ENCODE results near the gene GLIPR2. TPM values are rescaled to one million over a fixed set of nuclear protein-coding genes. Genes with fewer than 3 reads are reported as not detected.

The GLIPR2 gene
- total and polyA plus RNA-seq, 2 of the 13 experiments (the other 11 are each of a cell fraction or from before 2014, with no cell fraction given): 0.08 to 0.42 TPM

GRCh38 chr9:36190388-36191289 is 54.1 kb downstream of the GLIPR2 start, which contains the start of gene CLTA (continued):
- TF ChIP-seq EP300 (IDR thresholded peaks at IDR 0.05; ENCODE audit: low read depth in 2 of 2, low read length in 2 of 2): 0 out of 4 replicates have a peak, but pooled peaks of 1 of the 2 experiments have one; percentile 8
- no peak; the same call in 1 of the 2 replicates for TF ChIP-seq EP300 (CRISPR knock-in tag; IDR thresholded peaks at IDR 0.05; ENCODE audit: borderline replicate concordance)
- TF ChIP-seq GABPA (IDR thresholded peaks at IDR 0.05; ENCODE audit: low read depth, low read length): peak; percentile 84
- TF ChIP-seq GABPA (CRISPR knock-in tag; IDR thresholded peaks at IDR 0.05; ENCODE audit: low read depth): peak; percentile 94
- TF ChIP-seq ZNF546 (CRISPR knock-in tag; conservative IDR thresholded peaks at IDR 0.05): peak; percentile 76; the same call in 1 of the 2 replicates
- no peak for TF ChIP-seq DNMT1 (CRISPR knock-in tag; IDR thresholded peaks at IDR 0.05)
- TF ChIP-seq KDM5A (IDR thresholded peaks at IDR 0.05; ENCODE audit: borderline replicate concordance, low read length): peak; percentile 77
- TF ChIP-seq YEATS4 (CRISPR knock-in tag; IDR thresholded peaks at IDR 0.05; ENCODE audit: borderline replicate concordance): peak; percentile 93
- peak; percentile 32; the same call in 1 of the 2 replicates for TF ChIP-seq SP140L (CRISPR knock-in tag; IDR thresholded peaks at IDR 0.05; ENCODE audit: borderline replicate concordance)
- TF ChIP-seq TAF1 (CRISPR knock-in tag; IDR thresholded peaks at IDR 0.05): peak; percentile 97
- TF ChIP-seq MAFK (conservative IDR thresholded peaks at IDR 0.05 in 1 of 2, IDR thresholded peaks at IDR 0.05 in 1 of 2; ENCODE audit: low read length in 2 of 2): no peak
- peak; percentile 83 for TF ChIP-seq HMGXB3 (CRISPR knock-in tag; IDR thresholded peaks at IDR 0.05; ENCODE audit: borderline replicate concordance)
- peak; percentile 90; the same call in 1 of the 2 replicates for TF ChIP-seq ZNF773 (CRISPR knock-in tag; IDR thresholded peaks at IDR 0.05; ENCODE audit: borderline replicate concordance)
- peak; percentile 95 for TF ChIP-seq ZNF574 (CRISPR knock-in tag; IDR thresholded peaks at IDR 0.05)
- TF ChIP-seq HIVEP1 (CRISPR knock-in tag; IDR thresholded peaks at IDR 0.05): peak; percentile 55; the same call in 1 of the 2 replicates
- TF ChIP-seq LRRFIP1 (CRISPR knock-in tag; conservative IDR thresholded peaks at IDR 0.05): no peak
- no peak for TF ChIP-seq ZNF639 (CRISPR knock-in tag; conservative IDR thresholded peaks at IDR 0.05)
